ENCODE measurements around the gene ATCAY.

Gene ATCAY

DNA sequence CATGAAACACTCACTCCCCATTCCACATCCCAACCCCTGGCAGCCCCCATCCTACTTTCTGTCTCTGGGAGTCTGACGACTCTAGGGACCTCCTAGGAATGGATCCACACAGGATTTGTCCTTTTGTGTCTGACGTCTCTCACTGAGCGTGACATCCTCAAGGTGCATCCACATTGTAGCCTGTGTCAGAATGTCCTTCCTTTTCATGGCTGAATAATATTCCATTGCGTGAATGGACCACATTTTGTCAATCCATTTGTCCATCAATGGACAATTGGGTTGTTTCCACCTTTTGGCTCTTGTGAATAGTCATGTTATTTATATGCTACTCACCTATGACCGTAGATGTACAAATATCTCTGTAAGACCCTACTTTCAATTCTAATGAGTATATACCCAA is 35.5 kb downstream of the ATCAY start:
- Histone ChIP-seq H3K36me3 (ENCODE audit: insufficient read depth, low read length) (no peaks in the 10 kb centered on the region), H3K4me3 (ENCODE audit: low read depth in 1 of 2, low read length in 2 of 2) (no peak overlapping the region), H3K27ac (ENCODE audit: low read length) (no peak overlapping the region), H3K27me3 (ENCODE audit: insufficient read depth, low read length, poor library complexity) (no peaks in the 10 kb centered on the region), H3K9ac (ENCODE audit: low read depth, low read length) (no peak overlapping the region), H3K79me2 (ENCODE audit: insufficient read depth, low read length) (no peaks in the 10 kb centered on the region), H3K4me1 (ENCODE audit: insufficient read depth, low read length) (no peaks in the 10 kb centered on the region), H3K9me3 (ENCODE audit: insufficient read depth, low read length, severe bottlenecking) (no peaks in the 10 kb centered on the region), H3K4me2 (ENCODE audit: insufficient read depth, low read length) (no peak overlapping the region), H2AFZ (ENCODE audit: low read depth, low read length) (no peak overlapping the region), H4K20me1 (ENCODE audit: insufficient read depth, low read length) (no peaks in the 10 kb centered on the region)
- TF ChIP-seq CTCF (IDR thresholded peaks at IDR 0.05; ENCODE audit: borderline replicate concordance, extremely low read depth, low read length, poor library complexity, severe bottlenecking) (no peak), EZH2 (IDR thresholded peaks at IDR 0.05; ENCODE audit: borderline replicate concordance, low read depth, low read length, severe bottlenecking) (no peak)
- no peak for ATAC-seq (ENCODE audit: insufficient read depth, low read depth)
- no peak for DNase-seq

GRCh38 chr19:3919793-3920192 is 39.3 kb downstream of the ATCAY start:
- DNase-seq (no peak), ATAC-seq (ENCODE audit: insufficient read depth, low read depth) (no peak)
- Histone ChIP-seq H3K79me2 (ENCODE audit: insufficient read depth, low read length) (no peaks in the 10 kb centered on the region), H3K36me3 (ENCODE audit: insufficient read depth, low read length) (no peaks in the 10 kb centered on the region), H3K27ac (ENCODE audit: low read length) (no peak overlapping the region), H3K9ac (ENCODE audit: low read depth, low read length) (no peak overlapping the region), H3K4me1 (ENCODE audit: insufficient read depth, low read length) (no peaks in the 10 kb centered on the region), H3K4me2 (ENCODE audit: insufficient read depth, low read length) (no peak overlapping the region), H3K4me3 (ENCODE audit: low read depth in 1 of 2, low read length in 2 of 2) (no peak overlapping the region), H3K27me3 (ENCODE audit: insufficient read depth, low read length, poor library complexity) (no peaks in the 10 kb centered on the region), H4K20me1 (ENCODE audit: insufficient read depth, low read length) (no peaks in the 10 kb centered on the region), H2AFZ (ENCODE audit: low read depth, low read length) (no peak overlapping the region), H3K9me3 (ENCODE audit: insufficient read depth, low read length, severe bottlenecking) (no peaks in the 10 kb centered on the region)
- TF ChIP-seq CTCF (IDR thresholded peaks at IDR 0.05; ENCODE audit: borderline replicate concordance, extremely low read depth, low read length, poor library complexity, severe bottlenecking): no peak
- no peak for TF ChIP-seq EZH2 (IDR thresholded peaks at IDR 0.05; ENCODE audit: borderline replicate concordance, low read depth, low read length, severe bottlenecking)

DNA sequence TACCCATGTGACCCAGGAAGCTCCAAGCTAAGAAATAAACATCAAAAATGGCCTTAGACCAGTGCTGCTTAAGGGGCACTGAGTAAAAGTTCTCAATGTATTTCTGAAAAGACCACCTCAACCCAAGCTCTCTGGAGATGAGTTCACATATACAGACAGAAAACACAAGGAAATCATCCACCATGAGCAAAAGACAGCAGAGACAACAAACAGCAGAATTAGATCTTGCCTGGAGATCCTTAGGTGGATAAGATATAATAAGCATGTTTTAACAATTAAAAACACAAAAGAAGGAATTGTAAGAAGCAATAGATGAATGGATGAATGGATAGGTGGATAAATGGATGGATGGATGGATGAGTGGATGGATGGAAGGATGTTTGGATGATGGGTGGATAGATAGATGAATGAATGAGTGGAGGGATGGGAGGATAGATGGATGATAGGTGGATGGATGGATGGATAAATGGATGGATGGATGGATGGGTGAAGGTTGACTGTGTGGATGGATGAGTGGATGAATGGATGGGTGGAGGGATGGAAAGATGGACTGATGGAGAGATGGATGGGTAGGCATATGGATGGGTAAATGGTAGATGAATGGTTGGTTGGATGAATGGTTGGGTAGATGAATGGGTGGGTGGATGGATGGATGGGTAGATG is 42.7 kb downstream of the ATCAY start:
- Histone ChIP-seq H3K27me3 (ENCODE audit: insufficient read depth, low read length, poor library complexity) (no peaks in the 10 kb centered on the region), H3K79me2 (ENCODE audit: insufficient read depth, low read length) (no peaks in the 10 kb centered on the region), H3K9ac (ENCODE audit: low read depth, low read length) (no peak overlapping the region), H3K9me3 (ENCODE audit: insufficient read depth, low read length, severe bottlenecking) (no peaks in the 10 kb centered on the region), H2AFZ (ENCODE audit: low read depth, low read length) (no peak overlapping the region), H4K20me1 (ENCODE audit: insufficient read depth, low read length) (no peaks in the 10 kb centered on the region), H3K4me1 (ENCODE audit: insufficient read depth, low read length) (no peaks in the 10 kb centered on the region), H3K36me3 (ENCODE audit: insufficient read depth, low read length) (no peaks in the 10 kb centered on the region), H3K4me3 (ENCODE audit: low read depth in 1 of 2, low read length in 2 of 2) (no peak overlapping the region), H3K27ac (ENCODE audit: low read length) (no peak overlapping the region), H3K4me2 (ENCODE audit: insufficient read depth, low read length) (no peak overlapping the region)
- no peak for ATAC-seq (ENCODE audit: insufficient read depth, low read depth)
- no peak for TF ChIP-seq CTCF (IDR thresholded peaks at IDR 0.05; ENCODE audit: borderline replicate concordance, extremely low read depth, low read length, poor library complexity, severe bottlenecking)
- no peak for TF ChIP-seq EZH2 (IDR thresholded peaks at IDR 0.05; ENCODE audit: borderline replicate concordance, low read depth, low read length, severe bottlenecking)
- DNase-seq: no peak
